Activated naive CD4-positive, alpha-beta T cell (primary cell): ENCODE data around the gene HIPK3.
"Not testable (repeated sequence)": the region's sequence is repeated elsewhere in the genome, so short reads cannot be mapped to it uniquely, and the experiment has no call there.

ENCODE experiments used
- DNase-seq, 4 experiments: peaks; one replicate each; lab custom pipeline; 2025; lab: John Stamatoyannopoulos, UW

The HIPK3 gene

DNA sequence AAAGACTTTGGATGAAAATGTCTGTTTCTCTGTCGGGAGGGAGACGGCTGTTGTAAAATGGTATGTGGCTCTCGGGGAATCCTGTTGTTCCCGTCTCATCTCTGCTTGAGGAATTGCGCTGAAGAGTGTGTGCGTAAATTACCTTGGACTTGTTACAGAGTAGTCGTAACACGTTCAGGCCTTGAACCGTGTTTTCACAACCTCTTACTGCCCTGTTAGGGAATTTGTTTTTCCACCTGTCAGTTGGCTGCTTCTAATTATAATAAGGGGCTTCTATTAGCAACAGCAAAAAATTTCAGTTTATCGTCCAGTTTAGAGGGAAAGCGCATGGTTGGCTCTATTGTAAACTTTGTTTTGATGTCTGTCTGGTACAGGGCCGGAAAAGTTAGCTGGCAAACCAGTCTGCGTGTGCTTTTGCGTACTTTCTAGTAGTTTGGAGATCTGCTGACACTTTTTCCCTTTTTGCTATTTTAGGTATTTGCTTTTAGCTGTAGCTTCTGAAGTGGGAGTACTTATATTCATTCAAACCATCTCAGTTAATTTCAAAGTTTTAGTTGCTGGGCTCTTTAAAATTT lies 1.5 kb downstream of the HIPK3 start:
- no peak for DNase-seq

DNA sequence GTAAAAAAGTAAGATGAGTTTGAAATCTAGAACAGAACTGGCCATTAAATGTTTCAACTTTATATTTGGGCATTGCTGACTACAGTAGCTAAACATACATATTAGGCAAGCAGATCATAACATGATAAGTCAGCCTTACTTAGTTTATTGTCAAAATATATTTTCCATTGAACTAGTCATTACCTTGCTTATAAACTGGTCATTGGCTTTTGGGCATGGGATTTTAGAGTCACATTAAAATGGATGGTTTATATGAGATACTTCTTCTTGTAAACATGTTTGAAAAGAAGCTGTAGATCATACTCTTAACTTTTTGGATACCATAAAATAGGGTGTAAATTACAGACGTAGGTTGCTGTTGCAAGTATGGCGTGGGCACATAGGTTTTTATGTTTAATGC lies 2.7 kb downstream of the HIPK3 start:
- DNase-seq, result no peak

DNA sequence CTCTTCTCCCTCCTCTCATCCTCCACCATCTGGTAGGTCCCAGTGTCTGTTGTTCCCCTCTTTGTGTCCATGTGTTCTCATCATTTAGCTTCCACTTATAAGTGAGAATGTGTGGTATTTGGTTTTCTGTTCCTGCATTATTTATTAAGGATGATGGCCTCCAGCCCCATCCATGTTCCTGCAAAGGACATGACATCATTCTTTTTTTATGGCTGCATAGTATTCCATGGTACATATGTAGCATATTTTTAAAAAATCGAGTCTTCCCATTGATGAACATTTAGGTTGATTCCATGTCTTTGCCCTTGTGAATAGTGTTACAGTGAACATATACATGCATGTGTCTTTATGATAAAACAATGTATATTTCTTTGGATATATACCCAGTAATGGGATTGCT lies 4.2 kb downstream of the HIPK3 start:
- not testable (repeated sequence) for DNase-seq

DNA sequence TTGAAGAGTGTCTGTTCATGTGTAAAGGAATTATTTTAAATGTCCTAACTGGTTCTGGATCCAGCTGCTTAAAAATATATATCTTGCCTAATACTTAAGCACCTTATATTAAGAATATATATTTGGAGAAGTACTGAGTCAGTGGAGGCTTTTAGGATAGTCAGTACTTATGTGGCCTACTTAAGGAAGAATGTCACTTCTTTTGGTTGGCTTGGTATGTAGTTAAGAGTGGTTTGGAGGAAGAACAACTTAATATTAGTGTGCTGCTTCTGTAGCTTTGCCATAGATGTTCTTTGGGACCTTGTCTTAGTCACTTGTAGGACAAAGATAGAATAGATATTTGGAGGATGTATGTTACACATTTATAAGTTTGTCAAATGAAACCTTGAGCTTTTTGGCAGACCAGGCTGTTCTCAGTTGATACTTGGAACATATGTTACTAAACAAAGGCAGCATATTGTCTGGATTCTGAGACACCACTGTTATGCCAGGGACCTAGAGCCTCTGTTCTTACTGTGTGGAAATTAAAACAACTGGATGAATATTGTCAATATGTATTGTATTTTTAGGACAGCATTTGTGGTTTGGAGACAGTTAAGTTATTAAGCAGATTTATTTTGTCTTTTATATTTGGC lies 4.9 kb downstream of the HIPK3 start:
- no peak for DNase-seq

DNA sequence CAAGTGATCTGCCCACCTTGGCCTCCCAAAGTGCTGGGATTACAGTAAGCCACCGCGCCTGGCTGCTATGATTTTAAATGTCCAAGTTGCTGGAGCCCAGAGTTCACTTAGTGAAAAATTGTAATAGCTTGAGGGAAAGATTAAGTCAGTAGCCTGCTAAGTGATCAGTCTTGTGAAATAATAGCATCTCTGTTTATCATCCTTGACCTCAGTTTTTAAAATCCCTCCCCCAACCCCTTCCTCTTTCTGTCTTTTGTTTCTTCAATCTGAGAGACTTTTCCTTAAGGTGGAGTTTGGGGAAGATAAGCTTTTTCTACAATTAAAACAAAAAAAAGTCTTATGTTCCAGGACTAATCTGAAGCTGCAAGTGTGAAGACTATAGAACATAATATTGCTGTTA lies 6.4 kb downstream of the HIPK3 start:
- DNase-seq, result no peak

DNA sequence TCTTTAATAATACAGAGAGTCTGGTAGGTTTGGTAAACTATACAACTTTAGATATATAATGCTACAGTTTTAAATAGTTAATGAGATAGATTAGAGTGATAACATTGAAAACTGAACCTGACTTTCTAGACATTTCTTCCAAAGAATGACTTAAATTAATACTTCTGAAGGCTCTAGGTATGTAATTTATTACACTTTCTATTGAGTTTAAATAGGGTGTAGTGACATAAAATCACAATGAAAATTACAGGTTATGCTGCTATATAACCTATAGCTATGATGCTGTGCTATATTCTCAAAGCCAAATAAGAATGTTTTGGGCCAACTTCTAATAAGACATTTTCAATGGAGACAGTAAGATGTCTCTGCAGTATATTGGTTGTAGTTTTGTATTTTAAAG lies 7.7 kb downstream of the HIPK3 start:
- DNase-seq, result no peak

DNA sequence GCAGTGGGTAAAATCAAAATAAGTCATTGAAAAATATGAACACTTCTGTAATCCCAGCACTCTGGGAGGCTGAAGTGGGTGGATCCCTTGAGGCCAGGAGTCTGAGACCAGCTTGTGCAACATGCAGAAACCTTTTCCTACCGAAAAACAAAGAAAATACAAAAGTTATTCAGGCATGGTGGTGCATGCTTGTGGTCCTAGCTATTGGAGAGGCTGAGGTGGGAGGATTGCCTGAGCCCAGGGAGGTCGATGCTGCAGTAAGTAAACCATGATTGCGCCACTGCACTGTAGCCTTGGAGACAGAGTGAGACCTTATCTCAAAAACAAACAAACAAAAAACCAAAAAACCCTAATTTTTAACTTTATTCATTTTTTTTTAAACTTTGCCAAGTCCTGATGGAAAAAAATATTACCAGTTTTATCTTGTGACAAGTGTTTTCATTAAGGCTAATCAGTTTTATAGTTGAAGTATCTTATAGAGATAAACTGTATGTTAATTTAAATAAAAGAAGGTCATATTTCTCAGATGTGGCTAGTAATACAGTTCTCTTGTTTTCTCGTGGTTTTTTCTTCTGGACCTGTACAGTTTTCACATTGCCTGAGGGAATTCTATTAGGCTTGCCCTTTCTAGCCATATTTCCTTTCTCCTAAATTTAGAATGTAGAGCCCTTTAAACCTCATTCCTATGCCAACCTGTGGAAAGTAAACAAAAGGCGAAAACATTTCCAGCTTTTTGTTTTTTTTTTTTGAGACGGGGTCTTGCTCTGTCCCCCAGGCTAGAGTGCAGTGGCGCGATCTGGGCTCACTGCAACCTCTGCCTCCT lies 9.4 kb downstream of the HIPK3 start:
- DNase-seq, result no peak

DNA sequence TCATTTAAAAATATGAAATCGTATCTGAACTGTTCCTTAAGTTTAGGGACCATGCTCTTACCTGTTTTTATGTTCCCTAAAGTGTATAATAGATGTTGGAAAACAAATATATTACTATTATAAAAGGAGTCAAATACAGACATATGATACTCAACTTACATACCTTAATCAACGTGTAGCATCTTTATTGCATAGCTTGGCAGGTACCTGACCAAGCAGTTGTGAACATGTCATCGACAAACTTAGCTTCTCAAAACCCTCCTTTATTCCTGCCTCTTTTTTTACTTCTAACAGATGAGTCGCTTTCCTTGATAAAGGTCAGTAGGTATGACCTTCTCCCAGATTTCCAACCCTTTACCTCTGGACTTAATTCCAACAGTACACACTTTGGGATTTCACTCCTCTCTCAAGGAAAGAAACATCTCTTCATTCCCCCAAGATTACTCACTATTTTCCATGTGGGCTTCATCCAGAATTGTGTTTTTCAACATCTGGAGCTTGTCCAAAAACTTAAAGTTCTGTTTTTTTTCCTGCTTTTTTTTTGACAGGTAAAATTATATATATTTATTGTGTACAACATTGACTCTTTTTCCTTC lies 11.9 kb downstream of the HIPK3 start:
- DNase-seq, result no peak

DNA sequence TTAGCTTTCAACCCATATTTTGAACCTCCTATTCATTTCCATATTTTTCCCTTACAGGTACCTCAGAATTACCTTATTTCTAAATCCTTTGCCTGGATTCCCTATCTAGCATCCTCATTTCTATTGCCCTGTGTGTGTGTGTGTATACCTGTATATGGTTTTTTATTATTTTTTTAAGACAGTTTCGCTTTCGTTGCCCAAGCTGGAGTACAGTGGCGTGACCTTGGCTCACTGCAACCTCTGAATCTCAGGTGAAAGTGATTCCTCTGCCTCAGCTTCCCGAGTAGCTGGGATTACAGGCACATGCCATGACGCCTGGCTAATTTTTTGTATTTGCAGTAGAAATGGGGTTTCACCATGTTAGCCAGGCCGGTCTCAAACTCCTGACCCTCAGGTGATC lies 12.6 kb downstream of the HIPK3 start:
- no peak for DNase-seq

DNA sequence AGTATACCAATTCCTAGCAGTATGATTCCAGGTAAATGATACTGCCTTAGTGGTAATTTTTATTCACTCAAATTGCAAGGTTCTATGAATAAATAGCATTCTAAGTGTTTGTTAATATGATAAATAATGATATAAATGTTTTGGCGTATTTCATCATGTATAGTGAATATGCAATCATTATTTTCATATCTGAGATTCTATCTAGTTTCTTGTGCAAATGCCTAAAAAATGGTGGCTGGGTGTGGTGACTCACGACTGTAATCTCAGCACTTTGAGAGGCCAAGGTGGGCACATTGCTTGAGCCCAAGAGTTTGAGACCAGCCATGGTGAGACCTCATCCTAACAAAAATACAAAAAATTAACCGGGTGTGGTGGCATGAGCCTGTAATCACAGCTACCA lies 13.9 kb downstream of the HIPK3 start:
- DNase-seq, result no peak

DNA sequence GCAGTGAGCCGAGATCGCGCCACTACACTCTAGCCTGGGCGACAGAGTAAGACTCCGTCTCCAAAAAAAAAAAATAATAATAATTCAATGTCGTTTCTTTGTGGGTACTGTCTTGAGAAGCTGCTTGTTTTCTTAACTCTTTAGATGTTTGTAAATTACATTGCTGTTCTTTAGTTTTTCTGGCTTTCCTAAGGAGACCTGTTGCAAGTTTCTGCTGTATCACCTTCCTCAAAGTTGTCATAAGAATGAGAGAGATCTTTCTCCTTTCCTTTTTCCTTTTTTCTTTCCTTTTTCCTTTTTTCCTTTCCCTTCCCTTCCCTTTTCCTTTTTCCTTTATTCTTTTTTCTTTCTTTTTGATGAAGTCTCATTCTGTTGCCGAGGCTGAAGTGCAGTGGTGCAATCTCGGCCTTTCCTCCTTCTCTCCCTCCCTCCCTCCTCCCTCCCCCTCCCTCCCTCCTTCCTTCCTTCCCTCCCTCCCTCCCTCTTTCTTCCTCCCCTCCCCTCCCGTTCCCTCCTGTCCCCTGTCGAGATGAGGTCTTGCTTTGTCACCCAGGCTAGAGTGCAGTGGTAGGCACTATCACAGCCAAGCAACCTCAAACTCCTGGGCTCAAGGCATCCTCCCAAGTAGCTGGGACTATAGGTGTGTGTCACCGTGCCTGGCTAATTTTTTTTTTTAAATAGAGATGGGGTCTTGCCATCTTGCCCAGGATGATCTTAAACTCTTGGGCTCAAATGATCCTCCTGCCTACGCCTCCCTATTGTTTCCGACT lies 15.3 kb downstream of the HIPK3 start:
- DNase-seq, result no peak

DNA sequence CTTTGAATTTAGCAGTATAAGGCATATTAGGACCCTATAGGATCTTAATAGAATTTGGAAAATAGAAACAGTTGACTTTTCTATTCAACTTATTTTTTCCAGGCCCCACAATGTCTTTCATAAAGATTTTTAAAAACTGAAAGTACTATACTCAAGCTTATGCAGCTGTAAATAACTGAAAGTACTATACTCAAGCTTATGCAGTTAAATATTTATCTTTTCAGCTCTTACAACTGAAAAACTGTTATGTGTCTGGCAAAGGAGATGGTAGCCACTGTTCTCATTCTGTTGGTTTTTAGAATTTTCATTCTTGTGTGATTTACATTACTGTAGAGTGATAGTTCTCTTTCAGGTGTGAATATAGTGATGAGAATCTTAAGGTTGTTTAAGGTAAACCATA lies 16.5 kb downstream of the HIPK3 start:
- DNase-seq, result no peak

DNA sequence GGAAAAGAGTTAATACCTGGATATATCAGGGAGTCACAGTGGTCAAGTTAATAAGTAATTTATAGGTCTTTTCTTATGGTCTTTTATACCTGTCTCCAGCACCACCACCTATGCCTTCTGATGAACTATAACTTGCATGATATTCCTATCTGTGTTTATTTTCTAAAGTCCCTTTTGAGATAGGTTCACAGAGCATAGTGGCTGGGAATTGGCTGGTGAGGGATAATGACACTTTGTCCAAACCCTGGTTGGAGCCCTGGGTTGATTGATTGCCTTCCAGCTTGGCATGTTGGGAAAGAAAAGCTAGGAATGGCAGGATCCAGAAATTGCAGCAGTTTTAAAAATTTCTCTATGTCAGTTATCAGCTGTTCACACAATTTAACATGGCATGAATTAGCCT lies 23.2 kb downstream of the HIPK3 start:
- DNase-seq, result no peak

DNA sequence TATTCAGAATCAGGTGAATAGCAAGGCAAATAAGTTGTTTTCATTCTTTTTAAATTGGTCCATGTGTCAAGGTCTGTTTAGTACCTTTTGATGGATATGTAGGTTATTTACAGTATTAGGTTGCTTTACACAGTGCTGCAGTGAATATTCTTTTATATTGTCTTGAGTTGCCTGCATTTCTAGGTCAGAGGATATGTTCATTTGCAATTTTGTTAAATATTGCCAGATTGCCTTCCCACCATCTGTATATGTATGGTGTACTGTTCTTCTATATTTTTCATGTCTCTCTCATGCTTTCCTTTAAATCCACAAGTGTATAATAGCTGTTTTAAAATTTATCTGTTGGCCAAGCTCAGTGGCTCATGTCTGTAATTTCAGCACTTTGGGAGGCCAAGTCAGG lies 24.6 kb downstream of the HIPK3 start:
- DNase-seq, result no peak

DNA sequence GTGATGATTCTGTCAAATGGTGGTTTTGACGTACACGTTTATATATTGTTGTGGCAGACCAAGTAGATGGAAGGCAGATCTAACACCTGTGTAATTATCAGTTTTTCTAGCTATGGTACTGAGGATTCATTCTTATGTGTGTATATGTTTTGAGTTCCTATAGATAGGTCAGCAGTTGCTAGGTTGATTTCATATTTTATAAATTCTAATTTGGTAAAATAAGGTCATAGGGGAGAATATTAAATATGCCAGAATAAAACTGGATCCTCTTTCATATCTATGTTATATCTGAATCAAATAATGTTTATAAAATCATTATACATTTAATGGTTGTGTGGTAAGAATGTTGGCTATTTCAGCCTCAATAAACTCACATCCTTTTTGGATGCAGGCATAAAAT lies 27.6 kb downstream of the HIPK3 start:
- no peak for DNase-seq

DNA sequence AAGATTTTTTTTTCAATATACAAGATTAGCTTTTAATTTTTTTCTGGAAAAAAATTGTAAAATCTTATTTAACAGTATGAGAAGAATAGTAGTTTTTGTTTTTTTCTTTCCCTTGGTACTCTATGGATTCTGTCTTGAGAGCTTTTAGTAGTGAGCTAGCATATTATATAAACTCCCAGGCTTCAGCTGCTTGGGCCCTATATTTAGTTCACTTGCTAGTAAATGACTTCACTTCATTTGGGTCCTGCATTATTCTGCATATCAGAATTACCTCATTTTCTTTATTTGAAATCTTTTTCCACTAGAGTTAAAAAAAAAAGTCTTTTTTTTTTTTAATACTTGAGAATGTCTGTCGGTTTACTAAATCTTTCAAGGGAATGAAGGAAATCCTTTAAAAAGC lies 33.1 kb downstream of the HIPK3 start:
- no peak for DNase-seq

DNA sequence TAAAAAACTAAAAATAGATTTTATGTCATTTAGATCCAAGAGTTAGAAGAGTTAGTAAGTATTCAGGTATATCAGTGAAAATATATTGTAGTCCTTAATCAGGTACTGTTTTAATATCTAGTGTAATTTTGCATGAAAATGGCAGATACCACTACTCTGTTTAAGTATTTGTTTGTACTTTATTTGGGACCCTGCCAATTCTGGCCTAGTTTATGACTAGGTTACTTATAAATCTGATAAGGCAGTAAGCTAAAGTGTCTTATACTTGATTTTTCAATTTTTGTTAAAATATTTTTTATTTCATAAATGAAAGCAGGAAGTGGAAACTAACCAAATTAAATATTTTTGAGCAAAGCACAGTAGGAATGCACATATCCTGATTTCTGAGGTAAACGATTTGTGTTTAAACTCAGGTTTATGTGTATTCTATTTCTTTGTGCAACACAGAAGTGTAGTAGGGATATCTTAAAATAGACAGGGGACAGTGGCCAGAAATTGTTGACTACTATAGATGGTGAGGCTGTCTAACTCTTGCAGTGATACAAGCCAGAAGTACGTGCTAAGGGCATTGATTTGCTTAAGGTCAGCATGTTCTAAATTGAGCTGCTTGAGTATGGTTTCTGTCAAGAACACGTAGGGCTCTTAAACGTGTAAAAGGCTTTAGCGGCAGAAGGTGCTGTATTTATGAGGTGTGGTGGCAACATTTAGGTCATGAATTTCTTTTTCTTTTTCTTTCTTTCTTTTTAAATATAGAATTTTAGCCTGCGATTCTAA lies 34.0 kb downstream of the HIPK3 start:
- no peak for DNase-seq

DNA sequence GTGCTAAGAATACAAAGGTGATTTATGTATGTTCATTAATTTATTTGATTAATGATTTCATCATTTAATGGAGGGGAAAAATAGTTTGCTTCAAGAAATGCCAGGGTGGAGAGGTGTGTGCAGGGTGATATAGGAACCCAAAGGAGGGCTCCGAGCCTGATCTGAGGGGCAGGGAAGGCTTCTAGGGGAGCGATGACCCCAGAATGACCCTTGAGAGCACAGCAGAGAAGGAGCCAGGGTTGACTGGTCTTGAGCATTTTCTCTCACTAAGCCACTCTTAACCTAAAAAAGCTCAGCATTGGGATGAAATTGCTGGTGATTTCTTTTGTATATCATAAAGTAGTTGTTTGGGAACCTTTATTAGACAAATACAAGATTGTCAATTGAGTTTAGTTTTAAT lies 35.1 kb downstream of the HIPK3 start:
- DNase-seq, result no peak

DNA sequence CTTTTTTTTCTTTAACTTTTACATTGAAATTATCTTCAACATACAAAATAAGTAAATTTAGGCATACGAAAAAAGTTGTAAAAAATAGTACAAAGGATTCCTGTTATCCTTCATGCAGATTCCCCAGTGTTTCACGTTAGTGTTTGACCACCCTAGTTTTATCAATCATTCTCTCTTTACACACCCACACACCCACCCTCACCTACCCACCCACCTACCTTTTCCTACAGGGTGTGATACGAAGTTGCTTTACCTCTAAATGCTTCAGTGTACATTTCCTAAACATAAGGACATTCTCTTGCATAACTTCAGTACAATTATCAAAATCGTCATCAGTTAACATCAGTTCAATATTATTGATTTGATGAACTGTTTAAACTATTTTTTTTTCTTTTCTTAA lies 37.0 kb downstream of the HIPK3 start:
- no peak for DNase-seq

DNA sequence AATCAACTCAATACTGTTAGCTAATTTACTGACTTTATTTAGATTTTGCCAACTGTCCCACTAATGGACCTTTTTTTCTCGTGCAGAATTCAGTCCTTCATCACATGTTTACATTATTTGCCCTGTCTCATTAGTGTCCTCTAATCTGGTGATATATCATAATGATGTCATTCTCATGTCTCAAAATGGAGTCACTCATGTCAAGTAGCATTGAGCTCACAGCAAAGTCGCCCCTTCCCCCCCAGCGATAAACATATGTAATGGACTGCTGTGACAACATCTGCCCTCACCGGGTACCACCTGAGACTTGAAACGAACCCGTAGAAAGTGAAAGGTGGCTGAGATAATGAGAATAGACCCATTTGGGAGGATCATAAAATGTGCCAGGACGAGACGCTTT lies 37.6 kb downstream of the HIPK3 start:
- DNase-seq, result no peak

DNA sequence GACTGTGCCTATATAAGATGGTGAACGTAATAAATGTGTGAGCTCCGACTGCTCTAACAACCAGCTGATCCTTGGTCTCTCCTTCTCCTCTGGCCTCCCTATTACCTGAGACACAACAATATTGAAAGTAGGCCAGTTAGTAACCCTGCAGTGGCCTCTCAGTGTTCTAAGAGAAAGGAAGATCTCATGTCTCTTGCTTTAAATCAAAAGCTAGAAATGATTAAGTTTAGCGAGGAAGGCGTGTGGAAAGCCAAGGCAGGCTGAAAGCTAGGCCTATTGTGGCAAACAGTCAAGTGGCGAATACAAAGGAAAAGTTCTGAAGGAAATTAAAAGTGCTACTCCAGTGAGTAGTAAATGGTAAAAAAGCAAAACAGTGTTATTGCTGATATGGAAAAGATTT lies 39.5 kb downstream of the HIPK3 start:
- DNase-seq, result no peak

DNA sequence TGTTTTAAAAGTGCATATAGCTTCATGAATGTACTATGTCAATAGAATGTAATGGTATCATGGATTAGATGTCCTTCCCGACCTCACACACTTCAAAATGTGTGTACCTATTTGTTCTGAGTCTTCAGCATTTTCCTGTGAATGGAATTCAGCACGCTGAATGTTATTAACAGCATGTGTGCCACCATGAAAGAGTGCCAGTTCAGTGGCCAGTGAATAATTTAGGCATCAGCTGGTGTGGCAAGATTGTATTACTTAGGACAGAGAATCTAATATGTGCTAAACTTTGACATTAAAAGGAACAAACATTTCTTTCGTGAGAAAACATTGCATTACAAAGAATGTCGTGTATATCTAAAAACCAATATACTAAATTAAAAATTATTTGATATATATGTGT lies 46.4 kb downstream of the HIPK3 start:
- no peak for DNase-seq
